ENCODE results near the gene PGM1. TPM values are rescaled to one million over a fixed set of nuclear protein-coding genes. Genes with fewer than 3 reads are reported as not detected.
A peak's percentile ranks its signal among the peaks of the same experiment; 100 is the strongest.

PGM1 gene
- total RNA-seq, 1 experiment from 2014 or later: 77.2 TPM

DNA sequence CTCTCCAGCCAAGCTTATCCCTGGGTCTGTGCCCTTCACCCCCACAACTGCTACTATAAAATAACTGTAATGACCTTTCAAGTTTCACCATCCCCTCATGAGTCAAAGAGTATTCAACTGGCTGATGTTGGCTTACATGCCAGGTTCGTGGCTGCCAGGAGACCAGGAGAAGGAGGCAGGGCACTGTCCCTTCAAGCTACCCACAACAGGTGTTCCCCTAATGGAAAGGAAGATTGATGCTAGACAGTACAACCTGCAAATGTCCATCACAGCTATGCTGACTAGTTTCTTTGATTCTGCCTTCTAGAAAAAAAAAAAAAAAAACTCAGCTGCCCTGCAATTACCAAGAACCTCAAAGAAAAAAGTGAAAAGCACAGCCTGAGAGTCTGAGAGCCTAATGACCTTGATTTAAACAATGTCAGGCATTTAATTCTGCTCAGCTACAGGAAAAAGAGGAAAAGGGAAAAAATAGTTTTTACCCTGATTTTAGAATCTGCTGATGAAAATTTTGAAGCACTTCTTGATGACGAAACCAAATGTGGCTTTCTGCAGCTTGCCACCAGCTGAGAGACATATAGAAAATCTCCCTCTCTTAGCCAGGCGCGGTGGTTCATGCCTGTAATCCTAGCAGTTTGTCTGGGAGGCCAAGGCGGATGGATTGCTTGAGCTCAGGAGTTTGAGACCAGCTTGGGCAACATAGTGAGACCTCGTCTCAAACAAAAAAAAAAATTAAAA lies 97.9 kb downstream of the PGM1 start:
- no peak for ATAC-seq
- Histone ChIP-seq H3K9me3 (ENCODE audit: control insufficient read depth, insufficient read depth, low read depth, low read length) (no peaks in the 10 kb centered on the region), H3K4me1 (ENCODE audit: control insufficient read depth, insufficient read depth, low read length) (peaks cover 14% of the 10 kb centered on the region), H3K36me3 (ENCODE audit: control insufficient read depth, insufficient read depth, low read length) (no peaks in the 10 kb centered on the region), H3K27ac (ENCODE audit: low read length) (peak overlapping the region; percentile 93; the same call in 1 of the 2 replicates), H3K4me3 (ENCODE audit: low read depth in 2 of 2, low read length in 2 of 2) (no peak overlapping the region), H3K27me3 (ENCODE audit: control insufficient read depth, insufficient read depth, low read length) (no peaks in the 10 kb centered on the region)
- no peak for TF ChIP-seq POLR2AphosphoS5 (IDR thresholded peaks at IDR 0.05; ENCODE audit: low read depth, low read length)
- TF ChIP-seq TCF7L2 (IDR thresholded peaks at IDR 0.05; ENCODE audit: low read depth, low read length): no peak
- TF ChIP-seq, protein P1, sequence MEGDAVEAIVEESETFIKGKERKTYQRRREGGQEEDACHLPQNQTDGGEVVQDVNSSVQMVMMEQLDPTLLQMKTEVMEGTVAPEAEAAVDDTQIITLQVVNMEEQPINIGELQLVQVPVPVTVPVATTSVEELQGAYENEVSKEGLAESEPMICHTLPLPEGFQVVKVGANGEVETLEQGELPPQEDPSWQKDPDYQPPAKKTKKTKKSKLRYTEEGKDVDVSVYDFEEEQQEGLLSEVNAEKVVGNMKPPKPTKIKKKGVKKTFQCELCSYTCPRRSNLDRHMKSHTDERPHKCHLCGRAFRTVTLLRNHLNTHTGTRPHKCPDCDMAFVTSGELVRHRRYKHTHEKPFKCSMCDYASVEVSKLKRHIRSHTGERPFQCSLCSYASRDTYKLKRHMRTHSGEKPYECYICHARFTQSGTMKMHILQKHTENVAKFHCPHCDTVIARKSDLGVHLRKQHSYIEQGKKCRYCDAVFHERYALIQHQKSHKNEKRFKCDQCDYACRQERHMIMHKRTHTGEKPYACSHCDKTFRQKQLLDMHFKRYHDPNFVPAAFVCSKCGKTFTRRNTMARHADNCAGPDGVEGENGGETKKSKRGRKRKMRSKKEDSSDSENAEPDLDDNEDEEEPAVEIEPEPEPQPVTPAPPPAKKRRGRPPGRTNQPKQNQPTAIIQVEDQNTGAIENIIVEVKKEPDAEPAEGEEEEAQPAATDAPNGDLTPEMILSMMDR (IDR thresholded peaks at IDR 0.05): no peak
- TF ChIP-seq, protein P2, sequence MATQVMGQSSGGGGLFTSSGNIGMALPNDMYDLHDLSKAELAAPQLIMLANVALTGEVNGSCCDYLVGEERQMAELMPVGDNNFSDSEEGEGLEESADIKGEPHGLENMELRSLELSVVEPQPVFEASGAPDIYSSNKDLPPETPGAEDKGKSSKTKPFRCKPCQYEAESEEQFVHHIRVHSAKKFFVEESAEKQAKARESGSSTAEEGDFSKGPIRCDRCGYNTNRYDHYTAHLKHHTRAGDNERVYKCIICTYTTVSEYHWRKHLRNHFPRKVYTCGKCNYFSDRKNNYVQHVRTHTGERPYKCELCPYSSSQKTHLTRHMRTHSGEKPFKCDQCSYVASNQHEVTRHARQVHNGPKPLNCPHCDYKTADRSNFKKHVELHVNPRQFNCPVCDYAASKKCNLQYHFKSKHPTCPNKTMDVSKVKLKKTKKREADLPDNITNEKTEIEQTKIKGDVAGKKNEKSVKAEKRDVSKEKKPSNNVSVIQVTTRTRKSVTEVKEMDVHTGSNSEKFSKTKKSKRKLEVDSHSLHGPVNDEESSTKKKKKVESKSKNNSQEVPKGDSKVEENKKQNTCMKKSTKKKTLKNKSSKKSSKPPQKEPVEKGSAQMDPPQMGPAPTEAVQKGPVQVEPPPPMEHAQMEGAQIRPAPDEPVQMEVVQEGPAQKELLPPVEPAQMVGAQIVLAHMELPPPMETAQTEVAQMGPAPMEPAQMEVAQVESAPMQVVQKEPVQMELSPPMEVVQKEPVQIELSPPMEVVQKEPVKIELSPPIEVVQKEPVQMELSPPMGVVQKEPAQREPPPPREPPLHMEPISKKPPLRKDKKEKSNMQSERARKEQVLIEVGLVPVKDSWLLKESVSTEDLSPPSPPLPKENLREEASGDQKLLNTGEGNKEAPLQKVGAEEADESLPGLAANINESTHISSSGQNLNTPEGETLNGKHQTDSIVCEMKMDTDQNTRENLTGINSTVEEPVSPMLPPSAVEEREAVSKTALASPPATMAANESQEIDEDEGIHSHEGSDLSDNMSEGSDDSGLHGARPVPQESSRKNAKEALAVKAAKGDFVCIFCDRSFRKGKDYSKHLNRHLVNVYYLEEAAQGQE (IDR thresholded peaks at IDR 0.05; ENCODE audit: insufficient read depth in 1 of 2, low read depth in 2 of 2, low read length in 1 of 2): no peak
- no peak for TF ChIP-seq SIN3A (IDR thresholded peaks at IDR 0.05; ENCODE audit: borderline replicate concordance, insufficient read depth, low read depth, low read length)
- DNase-seq (ENCODE audit: low read depth, low spot score): no peak
- CTCF ChIA-PET: interaction anchor here (0.6 to 1.9 kb wide), 20 partner anchors 9 to 555 kb away, joined by 3 to 24 read pairs (median 5); partner anchors contain the start of gene ROR1
- POLR2A ChIA-PET: interaction anchor here (0.5 to 0.6 kb wide), 3 partner anchors 123 to 198 kb away, joined by 3 to 4 read pairs (median 3); no protein-coding TSS in a partner anchor
- intact Hi-C loops (cut with micrococcal nuclease; ENCODE audit: unreplicated experiment) (loop anchor here (5.0 kb wide), 3 partner anchors 81 to 551 kb away; partner anchors contain the start of gene ROR1), in situ Hi-C loops (cut with HindIII; ENCODE audit: low pct_unique_long_range_greater_than_20kb, low sequenced_read_pairs) (loop anchor here (25.0 kb wide), 1 partner anchor 546 kb away; no protein-coding TSS in a partner anchor)
- BruUV-seq (replicated peaks): no TSS peak

- H3K27me3 ChIP-seq (ENCODE audit: control insufficient read depth, insufficient read depth, low read length): no peaks in the 10 kb centered on the region
- ChIA-PET POLR2A (interaction anchor here (0.5 to 0.6 kb wide), 2 partner anchors 124 to 168 kb away, joined by 3 to 4 read pairs; no protein-coding TSS in a partner anchor), CTCF (interaction anchor here (0.6 to 1.9 kb wide), 30 partner anchors 8 to 554 kb away, joined by 3 to 24 read pairs (median 5); partner anchors contain the start of gene ROR1)
- intact Hi-C loops (cut with micrococcal nuclease; ENCODE audit: unreplicated experiment): loop anchor here (5.0 kb wide), 3 partner anchors 80 to 550 kb away; partner anchors contain the start of gene ROR1
- BruUV-seq (replicated peaks): no TSS peak
- TF ChIP-seq SIN3A (IDR thresholded peaks at IDR 0.05; ENCODE audit: borderline replicate concordance, insufficient read depth, low read depth, low read length) (no peak), POLR2AphosphoS5 (IDR thresholded peaks at IDR 0.05; ENCODE audit: low read depth, low read length) (no peak), TCF7L2 (IDR thresholded peaks at IDR 0.05; ENCODE audit: low read depth, low read length) (no peak)
- TF ChIP-seq, protein P2 (IDR thresholded peaks at IDR 0.05; ENCODE audit: insufficient read depth in 1 of 2, low read depth in 2 of 2, low read length in 1 of 2): no peak
- TF ChIP-seq, protein P1 (IDR thresholded peaks at IDR 0.05): peak; percentile 87
- DNase-seq (ENCODE audit: low read depth, low spot score) (peak; percentile 92), ATAC-seq (peak; percentile 95)
- no peaks in the 10 kb centered on the region for H3K9me3 ChIP-seq (ENCODE audit: control insufficient read depth, insufficient read depth, low read depth, low read length)
- H3K4me1 ChIP-seq (ENCODE audit: control insufficient read depth, insufficient read depth, low read length): peaks cover 14% of the 10 kb centered on the region
- H3K4me3 ChIP-seq (ENCODE audit: low read depth in 2 of 2, low read length in 2 of 2): no peak overlapping the region
- in situ Hi-C loops (cut with HindIII; ENCODE audit: low pct_unique_long_range_greater_than_20kb, low sequenced_read_pairs): loop anchor here (25.0 kb wide), 1 partner anchor 545 kb away; no protein-coding TSS in a partner anchor
- H3K27ac ChIP-seq (ENCODE audit: low read length): peak overlapping the region; percentile 93
- no peaks in the 10 kb centered on the region for H3K36me3 ChIP-seq (ENCODE audit: control insufficient read depth, insufficient read depth, low read length)
These were observed 98.7 kb downstream of the PGM1 start for GRCh38 chr1:63691701-63692425.

Measured in Panc1 (cell line).